ENCODE measurements around the gene MRPS23. TPM values are rescaled to one million over a fixed set of nuclear protein-coding genes. Genes with fewer than 3 reads are reported as not detected.

MRPS23 gene
- total RNA-seq, 4 donors from 2014 or later: 5.9 to 12.1 (median 9.3) TPM

DNA sequence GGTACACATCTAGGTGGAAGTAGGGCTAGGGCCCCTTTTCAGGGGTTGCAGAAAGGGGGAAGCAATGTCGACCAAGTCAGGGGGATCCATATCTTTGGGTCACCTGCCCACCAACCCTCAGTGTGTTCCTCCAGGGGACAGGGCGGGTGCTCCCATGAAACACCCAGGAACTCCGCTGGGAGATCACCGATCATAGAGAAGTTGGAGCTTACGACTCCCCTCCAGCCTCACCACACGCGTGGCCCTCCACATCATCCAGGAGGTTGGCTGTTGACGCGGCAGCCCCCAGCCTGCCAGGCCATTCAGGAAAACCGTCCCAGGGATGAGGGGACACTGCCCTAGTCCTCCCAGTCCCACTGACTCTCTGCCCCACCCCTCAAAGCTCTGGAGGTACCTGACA is 17.3 kb upstream of the MRPS23 start:
- TF ChIP-seq, protein P1, sequence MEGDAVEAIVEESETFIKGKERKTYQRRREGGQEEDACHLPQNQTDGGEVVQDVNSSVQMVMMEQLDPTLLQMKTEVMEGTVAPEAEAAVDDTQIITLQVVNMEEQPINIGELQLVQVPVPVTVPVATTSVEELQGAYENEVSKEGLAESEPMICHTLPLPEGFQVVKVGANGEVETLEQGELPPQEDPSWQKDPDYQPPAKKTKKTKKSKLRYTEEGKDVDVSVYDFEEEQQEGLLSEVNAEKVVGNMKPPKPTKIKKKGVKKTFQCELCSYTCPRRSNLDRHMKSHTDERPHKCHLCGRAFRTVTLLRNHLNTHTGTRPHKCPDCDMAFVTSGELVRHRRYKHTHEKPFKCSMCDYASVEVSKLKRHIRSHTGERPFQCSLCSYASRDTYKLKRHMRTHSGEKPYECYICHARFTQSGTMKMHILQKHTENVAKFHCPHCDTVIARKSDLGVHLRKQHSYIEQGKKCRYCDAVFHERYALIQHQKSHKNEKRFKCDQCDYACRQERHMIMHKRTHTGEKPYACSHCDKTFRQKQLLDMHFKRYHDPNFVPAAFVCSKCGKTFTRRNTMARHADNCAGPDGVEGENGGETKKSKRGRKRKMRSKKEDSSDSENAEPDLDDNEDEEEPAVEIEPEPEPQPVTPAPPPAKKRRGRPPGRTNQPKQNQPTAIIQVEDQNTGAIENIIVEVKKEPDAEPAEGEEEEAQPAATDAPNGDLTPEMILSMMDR (IDR thresholded peaks at IDR 0.05; ENCODE audit: low read depth): no peak

DNA sequence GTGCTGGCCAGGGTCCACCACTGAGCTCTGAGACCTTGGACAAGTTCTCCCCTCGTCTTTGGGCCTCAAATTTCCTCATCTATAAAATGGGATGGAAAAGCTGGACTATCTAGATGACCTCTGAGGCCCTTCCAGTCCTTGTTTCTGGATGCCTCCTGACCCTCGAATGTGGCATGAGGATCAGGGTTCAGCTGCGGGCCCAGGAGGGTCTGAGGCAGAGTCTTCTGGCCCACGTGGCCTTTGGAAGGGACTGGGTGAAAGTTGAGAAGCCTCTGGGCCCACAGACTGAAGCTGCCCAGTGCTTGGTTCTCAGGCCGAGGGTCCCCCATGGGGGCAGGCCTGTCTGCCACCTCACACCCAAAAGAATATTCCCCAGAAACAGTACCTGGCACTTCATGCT is 16.9 kb upstream of the MRPS23 start:
- TF ChIP-seq, protein P1 (IDR thresholded peaks at IDR 0.05; ENCODE audit: low read depth): no peak

DNA sequence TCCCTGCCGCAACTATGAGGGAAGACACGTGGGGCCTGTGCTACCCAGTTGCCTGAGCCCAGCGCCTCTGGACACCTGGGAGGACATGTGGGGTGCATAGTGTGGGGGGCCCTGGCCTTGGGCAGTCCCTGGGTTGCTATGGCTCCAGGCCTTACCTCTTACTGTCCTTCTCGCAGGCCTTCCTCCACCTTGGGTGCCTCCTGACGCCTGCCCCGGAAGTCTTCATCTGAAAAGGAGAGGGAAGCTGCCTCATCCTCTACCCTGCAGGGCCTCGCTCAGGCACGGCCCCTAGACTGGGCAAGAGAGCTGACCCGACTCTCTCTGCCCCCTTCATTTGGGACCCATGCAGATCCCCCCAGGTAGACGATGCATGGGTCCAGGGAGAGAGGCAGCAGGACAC is 16.5 kb upstream of the MRPS23 start:
- TF ChIP-seq, protein P1 (IDR thresholded peaks at IDR 0.05; ENCODE audit: low read depth): no peak

DNA sequence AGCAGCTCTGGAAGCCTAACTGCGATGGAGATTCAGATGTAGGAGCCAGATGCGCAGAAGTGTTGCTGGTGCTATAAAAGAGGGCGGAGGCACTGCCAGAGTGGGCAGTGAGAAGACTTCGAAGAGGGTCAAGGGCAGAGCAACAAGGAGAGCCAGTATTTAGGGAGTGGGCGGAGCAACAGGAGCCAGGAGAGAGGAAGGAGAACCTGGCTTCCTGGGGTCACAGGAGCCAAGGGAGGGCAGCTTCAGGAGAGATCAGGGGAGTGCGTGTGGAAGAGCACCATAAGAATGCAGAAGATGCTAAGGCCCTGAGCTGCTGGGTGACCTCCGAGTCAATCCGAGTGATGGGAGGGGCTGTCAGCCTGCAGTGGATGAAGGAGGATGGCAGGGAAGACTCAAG is 14.4 kb upstream of the MRPS23 start:
- TF ChIP-seq, protein P1 (IDR thresholded peaks at IDR 0.05; ENCODE audit: low read depth): no peak

DNA sequence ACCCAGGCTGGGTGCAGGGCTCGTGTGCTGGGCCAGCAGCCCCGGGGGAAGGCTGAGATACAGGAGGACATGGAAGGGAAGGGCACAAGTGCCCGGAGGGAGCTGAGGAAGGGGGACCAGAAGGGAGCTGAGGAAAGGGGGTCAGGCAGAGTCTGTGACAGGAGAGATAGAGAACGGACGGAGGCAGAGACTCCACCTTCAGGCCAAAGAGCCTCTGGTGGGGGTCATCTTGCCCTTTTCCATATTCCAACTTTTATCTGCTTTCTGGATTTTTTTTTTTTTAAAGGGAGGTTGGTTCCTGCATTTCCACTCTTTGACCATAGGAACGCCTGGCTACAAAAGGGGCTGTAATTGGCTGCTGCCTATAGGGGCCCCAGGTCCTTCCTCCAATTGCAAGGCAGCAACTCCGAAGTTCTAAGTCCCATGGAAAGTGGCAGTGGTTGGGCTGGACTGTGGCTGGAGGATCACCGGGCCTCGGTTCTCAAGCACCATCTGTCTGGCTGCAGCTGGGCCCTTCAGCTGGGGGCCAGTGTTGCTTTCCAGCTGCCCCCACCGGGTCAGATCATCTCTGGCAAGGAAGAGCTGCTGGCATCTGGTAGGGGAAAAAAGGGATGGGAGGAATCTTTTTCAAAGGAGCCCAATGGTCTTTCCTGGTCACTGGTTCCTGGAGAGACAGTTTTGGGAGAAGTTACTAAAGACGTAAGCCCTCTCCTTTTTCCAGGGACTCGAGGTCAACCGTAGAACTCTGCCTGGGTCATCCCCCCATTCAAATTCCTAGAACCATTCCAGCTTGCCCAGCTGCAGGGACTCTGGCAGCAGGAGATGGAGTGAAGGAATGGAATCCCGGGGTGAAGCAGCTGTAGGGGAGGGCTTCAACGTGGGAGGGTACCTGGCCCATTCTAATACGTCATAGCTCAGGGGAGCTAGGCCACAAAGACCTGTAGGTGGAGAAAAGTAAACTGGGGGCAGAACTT is 13.1 kb upstream of the MRPS23 start:
- TF ChIP-seq, protein P1 (IDR thresholded peaks at IDR 0.05; ENCODE audit: low read depth): no peak

DNA sequence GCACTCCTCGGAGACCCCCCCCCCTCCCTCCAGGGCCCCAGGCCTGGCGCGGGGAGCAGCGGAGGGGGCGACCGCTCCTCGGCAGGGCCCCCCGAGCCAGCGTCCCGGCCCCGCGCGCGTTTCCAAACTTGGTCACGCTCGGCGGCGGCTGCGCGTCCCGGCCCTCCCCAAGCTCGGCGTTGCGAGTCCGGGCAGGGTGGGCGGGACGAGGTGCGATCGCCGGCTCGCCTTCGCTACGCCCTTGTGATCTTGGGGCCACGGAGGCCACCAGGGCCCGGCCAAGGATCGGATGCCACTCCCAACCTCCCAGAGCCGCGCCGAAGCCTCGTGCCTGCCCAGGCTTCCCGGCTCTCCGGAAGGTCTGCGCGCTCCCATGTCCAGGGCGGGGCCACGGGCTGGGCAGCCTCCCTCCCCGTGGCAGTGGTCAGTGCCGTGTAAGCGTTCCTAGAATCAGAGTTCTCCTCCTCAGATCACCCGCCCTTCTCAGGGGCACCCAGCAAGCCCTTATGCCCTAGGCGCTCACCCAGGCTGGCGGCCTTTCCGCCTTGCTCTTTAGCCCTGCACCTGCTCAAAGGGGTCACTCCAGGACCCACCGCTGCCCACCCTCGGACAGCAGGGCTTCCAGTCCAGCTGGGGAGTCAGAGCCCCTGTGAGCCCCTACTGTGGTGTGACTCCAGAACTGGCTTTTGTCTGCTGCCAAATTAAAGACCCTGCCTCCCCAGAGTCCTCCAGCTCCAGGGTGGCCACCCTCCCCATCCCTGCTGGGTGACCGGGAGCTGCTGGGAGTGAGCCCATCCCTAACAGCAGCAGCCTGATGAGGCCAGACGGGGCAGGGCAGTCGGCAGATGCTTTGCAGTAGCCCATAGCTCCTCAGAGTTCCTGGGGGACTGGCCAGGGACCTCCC is 12.2 kb upstream of the MRPS23 start:
- TF ChIP-seq, protein P1 (IDR thresholded peaks at IDR 0.05; ENCODE audit: low read depth): no peak
